Neuronal stem cell (in vitro differentiated cells): ENCODE measurements around the gene ACSL5.

Experiments
- DNase-seq: peaks from one replicate; pipeline ENCODE4 v3.0.0-alpha.2; 2013; ENCODE audit warnings: low spot score
- H2AFZ ChIP-seq: one replicate; pipeline ENCODE4 v1.6.1; 2013; ENCODE audit warnings: mild to moderate bottlenecking, low read length, inconsistent platforms
- H2AK5ac ChIP-seq: 2 replicates; pipeline ENCODE4 v1.6.1; 2013; ENCODE audit warnings: low read depth, mild to moderate bottlenecking, inconsistent platforms, low read length, moderate library complexity, mixed read lengths
- H2BK120ac ChIP-seq: 2 replicates; pipeline ENCODE4 v1.6.1; 2013; ENCODE audit warnings: low read depth, mild to moderate bottlenecking, inconsistent platforms, low read length, moderate library complexity, mixed read lengths
- H2BK12ac ChIP-seq: one replicate; pipeline ENCODE4 v1.6.1; 2013; ENCODE audit warnings: low read length, inconsistent platforms
- H2BK15ac ChIP-seq: 2 replicates; pipeline ENCODE4 v1.6.1; 2013; ENCODE audit warnings: mild to moderate bottlenecking, low read length, inconsistent platforms, mixed read lengths
- H2BK5ac ChIP-seq: one replicate; pipeline ENCODE4 v1.6.1; 2013; ENCODE audit warnings: inconsistent platforms, mild to moderate bottlenecking, low read length, moderate library complexity
- H3K14ac ChIP-seq: one replicate; pipeline ENCODE4 v1.6.1; 2013; ENCODE audit warnings: low read length, inconsistent platforms
- H3K18ac ChIP-seq: 2 replicates; pipeline ENCODE4 v1.6.1; 2013; ENCODE audit warnings: low read length, inconsistent platforms
- H3K23ac ChIP-seq: 2 replicates; pipeline ENCODE4 v1.6.1; 2013; ENCODE audit warnings: low read depth, mild to moderate bottlenecking, mixed read lengths, low read length, inconsistent platforms; ENCODE audit not compliant: poor library complexity
- H3K27ac ChIP-seq: replicated peaks from 3 replicates; pipeline ENCODE4 v1.5.1; 2013; ENCODE audit warnings: low read length, inconsistent platforms
- H3K27me3 ChIP-seq, 3 experiments: 2 replicates each; pipeline ENCODE4 v1.6.1; 2013; ENCODE audit warnings: low read length in 3 of 3, mild to moderate bottlenecking in 2 of 3, inconsistent platforms in 1 of 3, low read depth in 1 of 3, mixed read lengths in 1 of 3, moderate library complexity in 1 of 3; ENCODE audit not compliant: control insufficient read depth in 3 of 3, insufficient read depth in 3 of 3
- H3K36me3 ChIP-seq, 2 donors: replicated peaks in 1 of 2; 2 replicates each; pipeline ENCODE4 v1.6.1; 2013; ENCODE audit warnings: low read length in 2 of 2; ENCODE audit not compliant: control insufficient read depth in 2 of 2, insufficient read depth in 2 of 2
- H3K4ac ChIP-seq: 2 replicates; pipeline ENCODE4 v1.6.1; 2013; ENCODE audit warnings: inconsistent platforms, mild to moderate bottlenecking, low read length, moderate library complexity
- H3K4me1 ChIP-seq, 2 donors: 1 replicate in 1 of 2; 2 replicates in 1 of 2; pipeline ENCODE4 v1.6.1; 2013; ENCODE audit warnings: low read length in 2 of 2, low read depth in 1 of 2; ENCODE audit not compliant: control insufficient read depth in 2 of 2, insufficient read depth in 1 of 2
- H3K4me2 ChIP-seq: one replicate; pipeline ENCODE4 v1.6.1; 2013; ENCODE audit warnings: mild to moderate bottlenecking, low read length, inconsistent platforms; ENCODE audit not compliant: insufficient read depth, poor library complexity, severe bottlenecking
- H3K4me3 ChIP-seq, 2 donors: 2 replicates each; pipeline ENCODE4 v1.5.1; 2013; ENCODE audit warnings: low read length in 2 of 2, mild to moderate bottlenecking in 2 of 2, inconsistent platforms in 1 of 2, moderate library complexity in 1 of 2
- H3K79me1 ChIP-seq: one replicate; pipeline ENCODE4 v1.6.1; 2013; ENCODE audit warnings: low read depth, mild to moderate bottlenecking, inconsistent platforms, low read length, moderate library complexity
- H3K9ac ChIP-seq: one replicate; pipeline ENCODE4 v1.6.1; 2013; ENCODE audit warnings: mild to moderate bottlenecking, low read depth, low read length, inconsistent platforms; ENCODE audit not compliant: poor library complexity
- H3K9me3 ChIP-seq, 2 donors: replicated peaks in 1 of 2; 2 replicates each; pipeline versions ENCODE3 to v1.6.1; 2013; ENCODE audit warnings: low read length in 2 of 2, mild to moderate bottlenecking in 2 of 2, inconsistent platforms in 1 of 2, low read depth in 1 of 2, mixed read lengths in 1 of 2, moderate library complexity in 1 of 2; ENCODE audit not compliant: control insufficient read depth in 2 of 2, insufficient read depth in 1 of 2
- H4K8ac ChIP-seq: one replicate; pipeline ENCODE4 v1.6.1; 2013; ENCODE audit warnings: low read depth, mild to moderate bottlenecking, inconsistent platforms, low read length, moderate library complexity
- H4K91ac ChIP-seq: one replicate; pipeline ENCODE4 v1.6.1; 2013; ENCODE audit warnings: low read length, low read depth, mild to moderate bottlenecking, inconsistent platforms; ENCODE audit not compliant: poor library complexity
- WGBS, 2 donors: extraction: QIAGEN DNeasy Blood & Tissue Kit; methylation state at CpG; one replicate each; pipeline ENCODE4 v1.1.7; 2013; ENCODE audit warnings: missing lambda C conversion rate in 2 of 2, mixed read lengths in 1 of 2; ENCODE audit not compliant: insufficient read length in 2 of 2, insufficient replicate concordance in 1 of 2; ENCODE audit errors: extremely low coverage in 2 of 2; 5-methylcytosine and 5-hydroxymethylcytosine counted together

The ACSL5 gene

GRCh38 chr10:112335868-112336265 lies 38.0 kb upstream of the ACSL5 start:
- H3K27ac ChIP-seq, result no peak overlapping the region
- no peak overlapping the region for H4K8ac ChIP-seq
- H3K4ac ChIP-seq, result no peak overlapping the region
- H3K27me3 ChIP-seq, result no peaks in the 10 kb centered on the region
- no peaks in the 10 kb centered on the region for H3K9me3 ChIP-seq
- H3K79me1 ChIP-seq, result no peaks in the 10 kb centered on the region
- H2BK120ac ChIP-seq, result no peak overlapping the region
- H3K18ac ChIP-seq, result no peak overlapping the region
- DNase-seq, result no peak
- no peaks in the 10 kb centered on the region for H3K36me3 ChIP-seq
- no CpG with 5 or more reads among the region's 4 CpGs for WGBS, 2 donors
- no peak overlapping the region for H3K9ac ChIP-seq
- H3K14ac ChIP-seq, result no peak overlapping the region
- H3K4me1 ChIP-seq, result peaks cover 3 to 8% of the 10 kb centered on the region in 2 donors
- H3K4me2 ChIP-seq, result no peak overlapping the region
- no peak overlapping the region for H2AK5ac ChIP-seq
- no peak overlapping the region for H2BK12ac ChIP-seq
- H2BK15ac ChIP-seq, result no peak overlapping the region
- H2BK5ac ChIP-seq, result no peak overlapping the region
- H4K91ac ChIP-seq, result no peak overlapping the region
- peak overlapping the region; percentile 78 for H2AFZ ChIP-seq
- no peak overlapping the region for H3K23ac ChIP-seq
- H3K4me3 ChIP-seq, result no peak overlapping the region

DNA sequence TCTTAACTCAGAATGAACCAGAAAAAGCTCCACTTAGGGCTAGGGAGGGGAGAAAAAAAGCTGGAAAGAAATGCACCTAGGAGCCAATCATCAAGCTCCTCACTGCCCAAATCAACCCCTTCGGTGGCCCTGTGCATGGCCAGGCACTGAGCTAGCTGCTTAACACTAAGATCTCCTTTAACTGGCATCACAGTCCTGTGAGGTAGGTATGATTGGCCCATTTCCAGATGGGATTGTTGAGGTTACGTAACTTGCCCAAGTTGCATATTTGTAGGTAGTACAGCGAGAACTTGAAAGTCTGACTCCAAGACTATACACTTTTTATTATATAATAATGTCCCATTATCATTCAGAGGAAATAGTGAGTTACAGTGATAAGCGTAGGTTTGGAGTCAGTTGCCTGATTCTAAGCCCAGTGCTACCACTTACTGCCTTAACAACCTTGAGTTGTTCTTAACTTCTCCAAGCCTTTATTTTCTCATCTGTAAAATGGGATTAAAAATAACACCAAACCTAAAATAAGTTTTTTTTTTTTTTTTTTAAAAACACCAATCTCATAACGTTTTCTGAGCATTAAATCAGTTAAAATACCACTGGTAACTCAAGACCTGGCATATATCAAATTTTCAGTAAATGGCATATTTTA lies 37.2 kb upstream of the ACSL5 start:
- H2AK5ac ChIP-seq, result no peak overlapping the region
- DNase-seq, result no peak
- no peaks in the 10 kb centered on the region for H3K79me1 ChIP-seq
- H2AFZ ChIP-seq, result peak overlapping the region; percentile 78
- H3K36me3 ChIP-seq, result no peaks in the 10 kb centered on the region
- no peak overlapping the region for H4K91ac ChIP-seq
- no peak overlapping the region for H3K4me3 ChIP-seq
- H3K4me1 ChIP-seq, result peaks cover 3 to 8% of the 10 kb centered on the region in 2 donors
- no peak overlapping the region for H3K18ac ChIP-seq
- no peaks in the 10 kb centered on the region for H3K27me3 ChIP-seq
- H3K4me2 ChIP-seq, result no peak overlapping the region
- no peak overlapping the region for H4K8ac ChIP-seq
- no peak overlapping the region for H3K9ac ChIP-seq
- H3K14ac ChIP-seq, result no peak overlapping the region
- no peaks in the 10 kb centered on the region for H3K9me3 ChIP-seq
- WGBS, 2 donors, result no CpG with 5 or more reads among the region's 5 CpGs
- no peak overlapping the region for H2BK120ac ChIP-seq
- H2BK12ac ChIP-seq, result no peak overlapping the region
- H3K27ac ChIP-seq, result no peak overlapping the region
- no peak overlapping the region for H3K4ac ChIP-seq
- H3K23ac ChIP-seq, result no peak overlapping the region
- no peak overlapping the region for H2BK15ac ChIP-seq
- no peak overlapping the region for H2BK5ac ChIP-seq

DNA sequence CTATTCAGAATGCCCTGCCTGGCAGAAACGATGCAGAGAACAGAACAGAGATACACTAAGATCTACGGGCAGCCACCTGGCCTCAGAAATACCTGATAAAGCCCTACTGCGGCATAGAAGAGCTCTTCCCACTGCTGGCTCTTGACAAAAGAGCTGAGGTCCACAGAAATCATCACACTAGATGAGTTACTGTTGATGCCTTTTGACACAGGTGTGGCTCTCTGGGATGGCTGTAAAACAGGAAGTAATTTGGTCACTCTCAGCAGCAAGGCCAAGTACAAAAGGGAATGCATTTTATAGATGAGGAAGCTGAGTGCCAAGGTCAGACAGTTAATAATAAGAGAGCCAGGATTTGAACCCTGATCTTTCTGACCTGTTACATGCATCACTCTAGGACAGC lies 35.0 kb upstream of the ACSL5 start:
- no peak overlapping the region for H2BK12ac ChIP-seq
- H3K4me2 ChIP-seq, result no peak overlapping the region
- H3K36me3 ChIP-seq, result no peaks in the 10 kb centered on the region
- H3K14ac ChIP-seq, result no peak overlapping the region
- no peak for DNase-seq
- H2BK120ac ChIP-seq, result no peak overlapping the region
- H3K4me1 ChIP-seq, result peaks cover 6 to 8% of the 10 kb centered on the region in 2 donors
- no peak overlapping the region for H3K4ac ChIP-seq
- H3K27ac ChIP-seq, result no peak overlapping the region
- no peak overlapping the region for H4K8ac ChIP-seq
- no peak overlapping the region for H2AK5ac ChIP-seq
- H3K4me3 ChIP-seq, result no peak overlapping the region
- H3K9me3 ChIP-seq, result no peaks in the 10 kb centered on the region
- WGBS, 2 donors, result no CpG with 5 or more reads among the region's 3 CpGs
- no peak overlapping the region for H2BK5ac ChIP-seq
- H3K18ac ChIP-seq, result no peak overlapping the region
- H2AFZ ChIP-seq, result no peak overlapping the region
- H3K27me3 ChIP-seq, result no peaks in the 10 kb centered on the region
- H3K79me1 ChIP-seq, result no peaks in the 10 kb centered on the region
- no peak overlapping the region for H2BK15ac ChIP-seq
- no peak overlapping the region for H4K91ac ChIP-seq
- no peak overlapping the region for H3K9ac ChIP-seq
- H3K23ac ChIP-seq, result no peak overlapping the region

DNA sequence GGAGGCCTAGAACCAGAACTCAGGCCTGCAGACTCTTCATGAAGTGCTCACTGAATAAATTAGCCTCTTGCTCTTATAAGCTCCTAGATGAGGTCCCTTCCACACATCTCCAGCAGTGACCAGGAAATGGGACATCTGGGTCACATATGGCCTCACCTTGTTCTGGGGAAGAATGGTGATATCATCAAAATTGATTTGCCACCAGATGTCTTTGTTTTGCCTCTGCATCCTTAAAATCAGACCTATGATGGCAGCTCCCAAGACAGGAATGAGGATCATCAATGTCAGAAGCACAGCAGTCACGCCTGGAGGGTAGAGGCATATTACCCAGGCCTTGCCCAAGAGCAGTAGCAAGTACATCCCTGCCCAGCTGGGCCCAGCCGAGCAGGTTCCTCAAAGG lies 33.3 kb upstream of the ACSL5 start:
- H2AFZ ChIP-seq, result no peak overlapping the region
- no peak overlapping the region for H3K14ac ChIP-seq
- H2BK12ac ChIP-seq, result no peak overlapping the region
- no peak overlapping the region for H3K23ac ChIP-seq
- H2AK5ac ChIP-seq, result no peak overlapping the region
- H2BK120ac ChIP-seq, result no peak overlapping the region
- no peaks in the 10 kb centered on the region for H3K79me1 ChIP-seq
- WGBS, 2 donors, result no CpG with 5 or more reads among the region's 2 CpGs
- H2BK15ac ChIP-seq, result no peak overlapping the region
- H3K4me1 ChIP-seq, result peaks cover 8 to 9% of the 10 kb centered on the region in 2 donors
- no peak for DNase-seq
- no peak overlapping the region for H3K27ac ChIP-seq
- H3K4me2 ChIP-seq, result no peak overlapping the region
- H3K9me3 ChIP-seq, result no peaks in the 10 kb centered on the region
- H3K4ac ChIP-seq, result no peak overlapping the region
- no peak overlapping the region for H3K9ac ChIP-seq
- H4K91ac ChIP-seq, result no peak overlapping the region
- no peak overlapping the region for H3K18ac ChIP-seq
- H3K27me3 ChIP-seq, result no peaks in the 10 kb centered on the region
- no peak overlapping the region for H2BK5ac ChIP-seq
- no peaks in the 10 kb centered on the region for H3K36me3 ChIP-seq
- H4K8ac ChIP-seq, result no peak overlapping the region
- H3K4me3 ChIP-seq, result no peak overlapping the region
